HCT116 (cell line): ENCODE data around the gene HORMAD1. TPM values are rescaled to one million over a fixed set of nuclear protein-coding genes. Genes with fewer than 3 reads are reported as not detected.

Experiments
- ATAC-seq: fragments of 200-7000 bp; cut with Tn5 transposase; 2 replicates; pipeline ENCODE4 v1.9.1; 2020; ENCODE audit warnings: mild to moderate bottlenecking, moderate library complexity
- BruUV-seq: library from RNA; stranded (reverse); fragments of 400-500 nt; replicated peaks from 2 replicates; lab custom pipeline; 2021; lab: Mats Ljungman, UMichigan
- CTCF ChIA-PET: fragments of 300-600 bp; sonication (Branson Sonifier 250); formaldehyde crosslinking; loops from one replicate; lab custom pipeline; 2021; ENCODE audit warnings: antibody characterized with exemption; lab: Charles Lee
- POLR2A ChIA-PET: fragments of 300-600, 350-600 bp; sonication (Branson Sonifier 250); formaldehyde crosslinking; loops from one replicate; lab custom pipeline; 2021; ENCODE audit warnings: antibody characterized with exemption; lab: Charles Lee
- RAD21 ChIA-PET, 2 experiments: fragments of 300-600 bp; sonication (Branson Sonifier 250); formaldehyde crosslinking; loops; one replicate each; lab custom pipeline; 2023; ENCODE audit warnings: low total read pairs in 2 of 2; ENCODE audit not compliant: uncharacterized antibody in 2 of 2, unreplicated experiment in 2 of 2, low non-redundant PET in 1 of 2; lab: Charles Lee
- DNase-seq: peaks from one replicate; pipeline ENCODE4 v3.0.0-alpha.2; 2010; ENCODE audit warnings: low read depth, low spot score
- H2AFZ ChIP-seq: fragments of 200-600 bp; shearing (Covaris generic), sonication (generic); 2 replicates; pipeline ENCODE4 v1.6.1; 2017; ENCODE audit warnings: low read depth, mixed run types, mixed read lengths, antibody characterized with exemption, low read length; ENCODE audit not compliant: poor library complexity, severe bottlenecking
- H3K27ac ChIP-seq: 2 replicates; pipeline ENCODE4 v1.5.1; 2012; ENCODE audit warnings: low read depth, low read length
- H3K27me3 ChIP-seq: fragments of 200-600 bp; sonication (generic); 2 replicates; pipeline ENCODE4 v1.6.1; 2016; ENCODE audit warnings: mixed run types, low read length, mixed read lengths; ENCODE audit not compliant: insufficient read depth
- H3K36me3 ChIP-seq, 2 experiments: fragments of 200-500 bp in 1 of 2; fragments of 200-600 bp in 1 of 2; sonication (Bioruptor generic) in 1 of 2; sonication (generic) in 1 of 2; 2 replicates each; pipeline versions ENCODE4 v1.5.1 to v1.6.1; 2014 to 2016; ENCODE audit warnings: low read length in 2 of 2, inconsistent platforms in 1 of 2, mixed read lengths in 1 of 2, mixed run types in 1 of 2; ENCODE audit not compliant: insufficient read depth in 2 of 2, control insufficient read depth in 1 of 2
- H3K4me1 ChIP-seq, 2 experiments: fragments of 200-600 bp in 1 of 2; sonication (generic) in 1 of 2; 2 replicates each; pipeline versions ENCODE4 v1.5.1 to v1.6.1; 2012 to 2017; ENCODE audit warnings: low read length in 2 of 2, inconsistent platforms in 1 of 2, mild to moderate bottlenecking in 1 of 2, mixed read lengths in 1 of 2, mixed run types in 1 of 2, moderate library complexity in 1 of 2; ENCODE audit not compliant: insufficient read depth in 2 of 2, control insufficient read depth in 1 of 2
- H3K4me2 ChIP-seq: fragments of 200-600 bp; sonication (generic); 2 replicates; pipeline ENCODE4 v1.6.1; 2017; ENCODE audit warnings: mixed run types, low read length, mixed read lengths
- H3K4me3 ChIP-seq, 2 experiments: fragments of 200-600 bp in 1 of 2; sonication (generic) in 1 of 2; replicated peaks in 1 of 2; 2 replicates each; pipeline ENCODE4 v1.5.1; 2011 to 2016; ENCODE audit warnings: low read length in 2 of 2, control low read depth in 1 of 2, low read depth in 1 of 2, mild to moderate bottlenecking in 1 of 2, mixed read lengths in 1 of 2, mixed run types in 1 of 2
- H3K79me2 ChIP-seq: fragments of 200-600 bp; sonication (generic); 2 replicates; pipeline ENCODE4 v1.6.1; 2017; ENCODE audit warnings: mild to moderate bottlenecking, mixed run types, low read length, moderate library complexity, mixed read lengths; ENCODE audit not compliant: insufficient read depth
- H3K9ac ChIP-seq: fragments of 200-600 bp; sonication (generic); 2 replicates; pipeline ENCODE4 v1.6.1; 2016; ENCODE audit warnings: low read length, mixed read lengths
- H3K9me2 ChIP-seq: fragments of 200-600 bp; sonication (generic), shearing (Covaris generic); 2 replicates; pipeline ENCODE4 v1.6.1; 2017; ENCODE audit warnings: mixed run types, mild to moderate bottlenecking, moderate library complexity; ENCODE audit not compliant: insufficient read depth
- H3K9me3 ChIP-seq, 2 experiments: fragments of 200-500 bp in 1 of 2; fragments of 200-600 bp in 1 of 2; sonication (Bioruptor generic) in 1 of 2; sonication (generic) in 1 of 2; 2 replicates each; pipeline ENCODE4 v1.6.1; 2014 to 2017; ENCODE audit warnings: low read length in 2 of 2, mixed read lengths in 2 of 2, inconsistent platforms in 1 of 2, low read depth in 1 of 2, mild to moderate bottlenecking in 1 of 2, mixed run types in 1 of 2, moderate library complexity in 1 of 2; ENCODE audit not compliant: control insufficient read depth in 1 of 2, insufficient read depth in 1 of 2
- H4K20me1 ChIP-seq: fragments of 200-600 bp; sonication (generic), shearing (Covaris generic); 2 replicates; pipeline ENCODE4 v1.6.1; 2017; ENCODE audit warnings: mixed run types, mild to moderate bottlenecking, moderate library complexity; ENCODE audit not compliant: insufficient read depth
- CBX3 ChIP-seq: IDR thresholded peaks from 2 replicates; pipeline ENCODE4 v1.6.1; 2012; ENCODE audit warnings: low read depth
- CTCF ChIP-seq, 3 experiments: fragments of 200-600 bp in 1 of 3; sonication (generic) in 1 of 3; IDR thresholded peaks in 2 of 3; conservative IDR thresholded peaks in 1 of 3; 2 replicates each; pipeline ENCODE4 v1.5.1; 2012 to 2017; ENCODE audit warnings: low read depth in 2 of 3, low read length in 2 of 3, antibody characterized with exemption in 1 of 3, borderline replicate concordance in 1 of 3, control low read depth in 1 of 3, mild to moderate bottlenecking in 1 of 3, mixed read lengths in 1 of 3, mixed run types in 1 of 3, moderate library complexity in 1 of 3; ENCODE audit not compliant: insufficient read depth in 1 of 3
- EZH2 ChIP-seq: fragments of 200-600 bp; sonication (generic); IDR thresholded peaks from 2 replicates; pipeline ENCODE4 v1.6.1; 2017; ENCODE audit warnings: antibody characterized with exemption, mixed run types
- EZH2phosphoT487 ChIP-seq: fragments of 200-600 bp; IDR thresholded peaks from 2 replicates; pipeline ENCODE4 v1.6.1; 2018; ENCODE audit warnings: antibody characterized with exemption, borderline replicate concordance
- FOSL1 ChIP-seq: IDR thresholded peaks from 2 replicates; pipeline ENCODE4 v1.6.1; 2012; ENCODE audit warnings: low read depth
- JUND ChIP-seq: IDR thresholded peaks from 2 replicates; pipeline ENCODE4 v1.6.1; 2012
- POLR2AphosphoS5 ChIP-seq: IDR thresholded peaks from 2 replicates; pipeline ENCODE4 v1.6.1; 2011; ENCODE audit warnings: mild to moderate bottlenecking, low read depth, low read length, moderate library complexity
- REST ChIP-seq: IDR thresholded peaks from 2 replicates; pipeline ENCODE4 v1.6.1; 2012; ENCODE audit warnings: low read depth
- SRF ChIP-seq: IDR thresholded peaks from 2 replicates; pipeline ENCODE4 v1.6.1; 2012; ENCODE audit warnings: low read depth
- ZBTB33 ChIP-seq: IDR thresholded peaks from 2 replicates; pipeline ENCODE4 v1.6.1; 2011; ENCODE audit warnings: mild to moderate bottlenecking, low read length, moderate library complexity; ENCODE audit not compliant: insufficient replicate concordance; ENCODE audit errors: extremely low read depth
- ZNF274 ChIP-seq: fragments of 200-500 bp; sonication (Bioruptor generic); IDR thresholded peaks from 2 replicates; pipeline ENCODE4 v1.6.1; 2014; ENCODE audit warnings: mild to moderate bottlenecking, low read depth, low read length, inconsistent platforms
- intact Hi-C: fragments of 100-400 bp; cut with micrococcal nuclease; formaldehyde crosslinking; loops from 2 replicates; pipeline ENCODE4 v1.10.0; 2022
- total RNA-seq: library from RNA; stranded (reverse); gene quantifications from one replicate; pipeline ENCODE4 v1.2.1, GENCODE V29; 2021; ENCODE audit not compliant: unreplicated experiment

The HORMAD1 gene
- total RNA-seq, 1 experiment from 2014 or later: not detected

GRCh38 chr1:150720098-150720497 is 597 bp downstream of the HORMAD1 start:
- Histone ChIP-seq H3K79me2 (no peaks in the 10 kb centered on the region), H4K20me1 (no peaks in the 10 kb centered on the region), H3K9me2 (no peaks in the 10 kb centered on the region), H3K4me2 (no peak overlapping the region), H3K4me1 (no peaks in the 10 kb centered on the region), H3K27me3 (no peaks in the 10 kb centered on the region), H3K36me3 (no peaks in the 10 kb centered on the region), H3K27ac (no peak overlapping the region), H3K9me3 (no peaks in the 10 kb centered on the region), H2AFZ (no peak overlapping the region), H3K4me3 (no peak overlapping the region), H3K9ac (no peak overlapping the region)
- ATAC-seq: no peak
- ChIA-PET CTCF (no interaction called here), POLR2A (no interaction called here), RAD21 (no interaction called here)
- intact Hi-C loops: no loop called here
- TF ChIP-seq EZH2 (no peak), ZNF274 (no peak), JUND (no peak), POLR2AphosphoS5 (no peak), CTCF (IDR thresholded peaks at IDR 0.05 in 2 of 3, conservative IDR thresholded peaks at IDR 0.05 in 1 of 3; ENCODE audit: borderline replicate concordance in 1 of 3, insufficient read depth in 1 of 3, low read depth in 2 of 3, low read length in 2 of 3) (no peak), FOSL1 (no peak), ZBTB33 (no peak), EZH2phosphoT487 (no peak), SRF (no peak), REST (no peak), CBX3 (no peak)
- BruUV-seq: no TSS peak
- DNase-seq: no peak
